Prostate gland (tissue), 2 donors: ENCODE measurements around the gene RTP5. TPM values are rescaled to one million over a fixed set of nuclear protein-coding genes. Genes with fewer than 3 reads are reported as not detected.

Experiments
- DNase-seq: peaks from one replicate; pipeline ENCODE4 v3.0.0-alpha.2; 2019; ENCODE audit warnings: low spot score
- H3K27ac ChIP-seq, 2 donors: fragments of 200-600 bp; sonication (generic); 2 replicates each; pipeline ENCODE4 v1.5.1; 2017 to 2019
- H3K27me3 ChIP-seq: fragments of 200-600 bp; sonication (generic); replicated peaks from 2 replicates; pipeline ENCODE4 v1.5.1; 2019; ENCODE audit not compliant: insufficient read depth
- H3K36me3 ChIP-seq, 2 donors: fragments of 200-600 bp; sonication (generic); 1 replicate in 1 of 2; 2 replicates in 1 of 2; pipeline versions ENCODE4 v1.5.1 to v1.8.1; 2017 to 2019
- H3K4me1 ChIP-seq: fragments of 200-600 bp; sonication (generic); replicated peaks from 2 replicates; pipeline ENCODE4 v1.5.1; 2019
- H3K4me3 ChIP-seq, 2 donors: fragments of 200-600 bp; sonication (generic); 2 replicates each; pipeline ENCODE4 v1.5.1; 2017 to 2019
- H3K9me3 ChIP-seq: fragments of 200-600 bp; sonication (generic); 2 replicates; pipeline ENCODE4 v1.5.1; 2017
- POLR2A ChIP-seq: fragments of 450-650 bp; IDR thresholded peaks from one replicate; pipeline ENCODE4 v1.6.1; 2016; ENCODE audit warnings: antibody characterized with exemption, mild to moderate bottlenecking
- POLR2AphosphoS5 ChIP-seq: sonication (generic); formaldehyde crosslinking; IDR thresholded peaks from one replicate; pipeline ENCODE4 v1.6.1; 2017; ENCODE audit warnings: antibody characterized with exemption
- WGBS: methylation state at CpG from one replicate; pipeline ENCODE4 v1.1.5; 2018; 5-methylcytosine and 5-hydroxymethylcytosine counted together
- intact Hi-C: fragments of 100-400 bp; cut with DNase I; formaldehyde crosslinking; loops from one replicate; pipeline ENCODE4 v1.14.2; 2022
- total RNA-seq, 2 donors: library from RNA; depleted of rRNA; stranded (reverse); fragments of >200 nt; gene quantifications; one replicate each; pipeline ENCODE4 v1.1.0, GENCODE V29; 2016
- TF ChIP-seq, protein P1 (sequence below), 4 experiments: fragments of 200-600 bp in 2 of 4; fragments of 450-650 bp in 2 of 4; sonication (generic) in 2 of 4; IDR thresholded peaks; 1 replicate in 3 of 4; 2 replicates in 1 of 4; pipeline ENCODE4 v1.5.1; 2016 to 2019; ENCODE audit warnings: antibody characterized with exemption in 4 of 4, mild to moderate bottlenecking in 2 of 4, moderate library complexity in 2 of 4

The RTP5 gene
- total RNA-seq, 2 donors from 2014 or later: 0.14 to 0.28 TPM

DNA sequence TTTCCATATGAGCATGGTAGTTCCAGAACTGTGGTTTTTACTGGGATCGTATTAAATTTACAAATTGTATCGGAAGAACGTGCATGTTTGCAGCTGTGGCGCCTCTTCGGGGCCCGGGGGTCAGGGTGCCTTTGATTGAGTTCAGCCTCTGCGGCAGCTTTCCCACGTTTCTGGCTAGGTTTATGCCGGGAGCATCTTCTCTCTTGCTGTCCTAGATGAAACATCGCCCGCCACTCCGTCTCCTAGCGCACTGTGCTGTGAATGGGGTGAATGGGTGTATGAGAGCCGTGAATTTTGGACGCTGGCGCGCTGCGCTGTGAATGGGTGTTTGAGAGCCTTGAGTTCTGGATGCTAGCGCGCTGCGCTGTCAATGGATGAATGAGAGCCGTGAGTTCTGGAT is 23.1 kb upstream of the RTP5 start:
- no peak for DNase-seq

DNA sequence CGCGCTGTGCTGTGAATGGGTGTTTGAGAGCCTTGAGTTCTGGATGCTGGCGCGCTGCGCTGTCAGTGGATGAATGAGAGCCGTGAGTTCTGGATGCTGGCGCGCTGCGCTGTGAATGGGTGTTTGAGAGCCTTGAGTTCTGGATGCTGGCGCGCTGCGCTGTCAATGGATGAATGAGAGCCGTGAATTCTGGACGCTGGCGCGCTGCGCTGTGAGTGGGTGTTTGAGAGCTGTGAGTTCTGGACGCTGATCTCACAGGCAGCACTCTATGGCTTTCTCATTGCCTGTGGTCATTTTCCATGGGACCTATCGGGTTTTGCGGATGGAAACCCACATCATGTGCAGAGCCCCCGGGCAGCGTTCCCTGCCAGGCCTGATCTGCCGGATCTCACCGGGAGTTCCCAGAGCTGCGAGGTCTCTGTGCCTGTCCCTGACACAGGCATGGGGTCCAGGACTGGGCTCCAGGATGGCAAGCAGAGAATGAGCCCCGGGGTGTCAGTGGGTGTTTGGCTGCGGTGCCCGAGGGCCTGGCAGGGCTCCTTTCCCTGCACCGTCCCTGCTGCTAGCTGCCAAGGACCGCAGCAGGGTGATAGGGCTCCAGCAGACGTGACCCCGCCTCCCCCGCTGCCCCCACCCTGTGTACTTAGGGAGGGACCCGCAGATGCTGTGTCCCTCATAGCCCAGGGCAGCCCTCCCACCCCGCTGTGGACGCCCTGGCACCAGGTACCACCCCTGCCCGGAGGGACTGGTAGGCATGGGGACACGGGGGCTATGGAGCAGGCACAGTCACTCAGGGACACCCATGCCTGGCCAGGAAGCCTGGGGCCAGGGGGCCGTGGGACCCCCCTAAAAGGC is 20.5 kb upstream of the RTP5 start:
- TF ChIP-seq, protein P1, sequence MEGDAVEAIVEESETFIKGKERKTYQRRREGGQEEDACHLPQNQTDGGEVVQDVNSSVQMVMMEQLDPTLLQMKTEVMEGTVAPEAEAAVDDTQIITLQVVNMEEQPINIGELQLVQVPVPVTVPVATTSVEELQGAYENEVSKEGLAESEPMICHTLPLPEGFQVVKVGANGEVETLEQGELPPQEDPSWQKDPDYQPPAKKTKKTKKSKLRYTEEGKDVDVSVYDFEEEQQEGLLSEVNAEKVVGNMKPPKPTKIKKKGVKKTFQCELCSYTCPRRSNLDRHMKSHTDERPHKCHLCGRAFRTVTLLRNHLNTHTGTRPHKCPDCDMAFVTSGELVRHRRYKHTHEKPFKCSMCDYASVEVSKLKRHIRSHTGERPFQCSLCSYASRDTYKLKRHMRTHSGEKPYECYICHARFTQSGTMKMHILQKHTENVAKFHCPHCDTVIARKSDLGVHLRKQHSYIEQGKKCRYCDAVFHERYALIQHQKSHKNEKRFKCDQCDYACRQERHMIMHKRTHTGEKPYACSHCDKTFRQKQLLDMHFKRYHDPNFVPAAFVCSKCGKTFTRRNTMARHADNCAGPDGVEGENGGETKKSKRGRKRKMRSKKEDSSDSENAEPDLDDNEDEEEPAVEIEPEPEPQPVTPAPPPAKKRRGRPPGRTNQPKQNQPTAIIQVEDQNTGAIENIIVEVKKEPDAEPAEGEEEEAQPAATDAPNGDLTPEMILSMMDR (IDR thresholded peaks at IDR 0.05): no peak
- no peak for TF ChIP-seq POLR2A
- no peak for TF ChIP-seq POLR2AphosphoS5
- DNase-seq: no peak
- Histone ChIP-seq H3K4me3 (no peak overlapping the region), H3K27ac (no peak overlapping the region), H3K9me3 (no peaks in the 10 kb centered on the region), H3K4me1 (no peaks in the 10 kb centered on the region), H3K27me3 (no peaks in the 10 kb centered on the region), H3K36me3 (no peaks in the 10 kb centered on the region)
- intact Hi-C loops: no loop called here
- 83% methylated on average over 37 of the region's 39 CpGs for WGBS

More for the DNA sequence above, 23.1 kb upstream of the RTP5 start:
- WGBS: 85% methylated on average over 22 of the region's 22 CpGs
- no peaks in the 10 kb centered on the region for H3K9me3 ChIP-seq
- intact Hi-C loops: no loop called here
- no peak overlapping the region for H3K4me3 ChIP-seq
- no peaks in the 10 kb centered on the region for H3K4me1 ChIP-seq
- TF ChIP-seq POLR2AphosphoS5 (no peak), POLR2A (no peak)
- TF ChIP-seq, protein P1 (IDR thresholded peaks at IDR 0.05): no peak
- no peak overlapping the region for H3K27ac ChIP-seq
- H3K36me3 ChIP-seq: no peaks in the 10 kb centered on the region
- H3K27me3 ChIP-seq: no peaks in the 10 kb centered on the region

DNA sequence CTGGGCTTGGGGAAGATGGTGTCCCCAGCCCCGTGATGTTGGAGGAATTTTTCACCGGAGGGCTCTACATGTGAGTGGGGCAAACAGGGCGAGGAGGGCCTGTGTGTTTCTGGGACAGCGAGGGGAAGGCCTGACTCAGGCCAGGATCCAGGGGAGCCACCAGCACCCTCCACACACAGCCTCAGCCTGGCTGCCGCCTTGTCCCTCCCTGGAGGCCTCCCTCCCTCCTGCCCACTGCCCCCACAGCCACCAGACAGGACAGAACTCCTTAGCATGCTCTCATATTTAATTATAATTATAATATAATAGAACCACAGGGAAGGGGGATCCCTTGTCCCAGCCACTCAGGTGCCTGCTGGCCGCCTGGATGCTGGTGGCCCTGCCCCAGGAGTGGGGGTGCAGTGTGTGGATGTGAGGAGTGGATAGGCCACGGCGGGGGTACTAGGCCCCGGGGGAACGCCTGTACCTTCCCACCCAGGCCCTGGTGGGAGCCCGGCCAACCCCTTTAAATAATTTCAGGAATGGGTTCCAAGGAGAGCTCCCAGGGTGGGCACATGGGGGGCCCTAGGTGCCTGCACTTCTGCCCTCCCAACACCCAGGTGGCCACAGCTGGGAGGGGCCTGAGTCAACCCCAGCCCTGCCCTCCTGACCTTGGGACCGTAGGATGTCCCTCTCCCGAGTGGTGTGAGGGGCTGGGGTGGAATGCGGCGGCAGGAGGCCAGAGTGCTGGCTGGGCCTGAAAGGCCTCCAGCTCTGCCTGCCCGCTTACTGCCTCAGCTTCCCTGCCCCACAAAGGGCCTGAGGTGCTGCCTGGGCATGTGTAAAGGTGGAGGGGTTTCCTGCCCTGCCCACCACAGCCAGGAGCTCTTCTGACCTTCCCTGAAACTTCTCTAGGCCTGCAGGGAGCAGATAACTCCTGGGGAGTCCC is 19.6 kb upstream of the RTP5 start:
- Histone ChIP-seq H3K4me3 (no peak overlapping the region), H3K36me3 (no peaks in the 10 kb centered on the region), H3K27me3 (no peaks in the 10 kb centered on the region), H3K4me1 (peaks cover 6% of the 10 kb centered on the region), H3K27ac (no peak overlapping the region), H3K9me3 (no peaks in the 10 kb centered on the region)
- no peak for DNase-seq
- intact Hi-C loops: no loop called here
- TF ChIP-seq, protein P1 (IDR thresholded peaks at IDR 0.05): no peak
- TF ChIP-seq POLR2AphosphoS5: no peak
- no peak for TF ChIP-seq POLR2A
- WGBS: 92% methylated on average over 16 of the region's 16 CpGs

DNA sequence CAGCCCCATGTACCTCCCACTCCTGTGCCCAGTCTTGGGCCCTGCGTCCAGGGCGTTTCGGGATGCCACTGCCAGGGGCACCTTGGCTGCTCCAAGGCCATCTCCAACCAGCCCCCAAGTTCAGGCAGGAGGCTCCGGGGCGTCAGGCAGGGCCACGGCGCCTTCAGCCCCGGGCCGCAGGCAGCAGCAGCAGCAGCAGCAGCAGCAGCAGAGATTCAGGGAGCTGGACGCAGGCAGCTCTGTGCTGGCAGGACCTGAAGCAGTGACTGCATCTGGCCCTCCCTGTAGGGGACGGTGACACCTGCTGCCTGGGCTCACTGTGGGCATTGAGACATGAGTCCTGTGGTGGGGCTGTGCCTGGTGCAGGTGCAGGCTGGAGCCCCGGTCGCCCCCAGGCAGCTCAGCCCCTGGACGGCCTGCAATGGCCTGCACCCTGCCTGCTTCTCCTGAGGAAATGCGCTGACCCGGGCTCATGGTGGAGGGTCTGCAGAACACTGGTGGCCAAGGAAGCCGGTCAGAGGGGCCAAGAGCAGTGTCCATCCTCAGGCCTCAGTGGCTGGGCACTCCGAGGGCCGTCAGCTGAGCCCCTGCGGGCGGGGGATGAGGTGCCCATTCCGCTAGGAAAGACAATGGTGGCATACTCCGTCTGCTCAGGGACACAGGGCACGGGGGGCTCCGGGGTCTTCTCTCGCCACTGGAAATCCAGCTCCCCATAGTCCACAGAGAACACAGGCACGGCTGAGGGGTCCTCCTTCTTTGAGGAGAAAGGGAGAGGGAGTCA is 18.8 kb upstream of the RTP5 start:
- DNase-seq: no peak
- 89% methylated on average over 23 of the region's 27 CpGs for WGBS
- TF ChIP-seq POLR2AphosphoS5: no peak
- no peak for TF ChIP-seq POLR2A
- TF ChIP-seq, protein P1 (IDR thresholded peaks at IDR 0.05): no peak
- Histone ChIP-seq H3K27me3 (no peaks in the 10 kb centered on the region), H3K27ac (no peak overlapping the region), H3K9me3 (no peaks in the 10 kb centered on the region), H3K4me3 (no peak overlapping the region), H3K36me3 (no peaks in the 10 kb centered on the region), H3K4me1 (peaks cover 7% of the 10 kb centered on the region)
- intact Hi-C loops: no loop called here
